Astrocyte of the spinal cord (primary cell): ENCODE results near the gene ADCK1.
"Not testable (repeated sequence)": the region's sequence is repeated elsewhere in the genome, so short reads cannot be mapped to it uniquely, and the experiment has no call there.

Experiments used
- DNase-seq: peaks from one replicate; pipeline ENCODE4 v3.0.0; 2011; ENCODE audit warnings: low read depth, low spot score
- H3K4me3 ChIP-seq: 2 replicates; pipeline ENCODE4 v1.5.1; 2011; ENCODE audit warnings: low read depth, mild to moderate bottlenecking, low read length, moderate library complexity
- in situ Hi-C: cut with HindIII; loops from 2 replicates; pipeline ENCODE4 v1.10.0; 2017; ENCODE audit warnings: low sequenced_read_pairs
- TF ChIP-seq, protein P1 (sequence below): IDR thresholded peaks from 2 replicates; pipeline ENCODE4 v1.5.1; 2012; ENCODE audit warnings: low read depth, mild to moderate bottlenecking, low read length, inconsistent platforms

ADCK1 gene

DNA sequence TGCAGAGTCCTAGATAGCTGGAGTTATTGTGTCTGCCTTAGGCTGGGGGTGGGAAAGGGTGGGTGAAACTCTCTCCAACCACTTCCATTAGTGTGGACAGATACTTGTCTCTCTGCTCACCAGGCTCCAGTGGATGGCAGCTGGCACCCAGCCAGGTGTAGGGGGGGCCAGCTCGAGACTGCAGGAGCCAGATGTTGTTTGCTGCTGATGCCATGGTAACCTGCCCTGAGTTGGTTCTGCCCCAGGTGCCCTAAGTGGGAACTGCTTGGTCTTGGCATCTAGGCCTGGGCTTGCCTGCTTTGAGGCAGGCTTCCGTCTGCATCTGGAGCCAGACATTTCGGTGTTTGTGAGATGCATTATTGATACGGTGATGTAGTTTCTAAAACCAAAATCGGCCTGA is 82.2 kb downstream of the ADCK1 start:
- TF ChIP-seq, protein P1, sequence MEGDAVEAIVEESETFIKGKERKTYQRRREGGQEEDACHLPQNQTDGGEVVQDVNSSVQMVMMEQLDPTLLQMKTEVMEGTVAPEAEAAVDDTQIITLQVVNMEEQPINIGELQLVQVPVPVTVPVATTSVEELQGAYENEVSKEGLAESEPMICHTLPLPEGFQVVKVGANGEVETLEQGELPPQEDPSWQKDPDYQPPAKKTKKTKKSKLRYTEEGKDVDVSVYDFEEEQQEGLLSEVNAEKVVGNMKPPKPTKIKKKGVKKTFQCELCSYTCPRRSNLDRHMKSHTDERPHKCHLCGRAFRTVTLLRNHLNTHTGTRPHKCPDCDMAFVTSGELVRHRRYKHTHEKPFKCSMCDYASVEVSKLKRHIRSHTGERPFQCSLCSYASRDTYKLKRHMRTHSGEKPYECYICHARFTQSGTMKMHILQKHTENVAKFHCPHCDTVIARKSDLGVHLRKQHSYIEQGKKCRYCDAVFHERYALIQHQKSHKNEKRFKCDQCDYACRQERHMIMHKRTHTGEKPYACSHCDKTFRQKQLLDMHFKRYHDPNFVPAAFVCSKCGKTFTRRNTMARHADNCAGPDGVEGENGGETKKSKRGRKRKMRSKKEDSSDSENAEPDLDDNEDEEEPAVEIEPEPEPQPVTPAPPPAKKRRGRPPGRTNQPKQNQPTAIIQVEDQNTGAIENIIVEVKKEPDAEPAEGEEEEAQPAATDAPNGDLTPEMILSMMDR, result no peak
- in situ Hi-C loops, result no loop called here
- DNase-seq, result no peak

DNA sequence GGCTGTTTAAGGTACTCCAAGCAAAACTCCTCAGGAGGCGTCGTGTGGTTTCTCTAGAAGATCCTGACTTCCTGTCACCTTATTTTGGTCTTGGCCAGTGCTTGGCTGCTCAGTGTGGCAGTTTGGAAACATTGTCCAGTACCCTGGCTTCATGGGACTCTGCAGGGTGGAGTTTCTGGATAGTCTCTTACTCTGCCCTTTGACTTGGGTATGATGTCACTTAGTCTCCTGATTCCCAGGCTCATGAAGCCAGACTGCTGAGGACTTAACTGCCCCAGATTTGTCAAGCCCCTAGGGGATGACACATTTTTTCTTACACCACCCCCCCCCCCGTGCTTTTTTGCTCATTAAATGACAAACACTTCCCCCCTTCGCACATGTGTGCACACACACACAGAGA is 82.7 kb downstream of the ADCK1 start:
- DNase-seq, result no peak
- in situ Hi-C loops, result no loop called here
- TF ChIP-seq, protein P1, result no peak
- H3K4me3 ChIP-seq, result no peak overlapping the region

More for the DNA sequence above, 82.2 kb downstream of the ADCK1 start:
- H3K4me3 ChIP-seq, result no peak overlapping the region

DNA sequence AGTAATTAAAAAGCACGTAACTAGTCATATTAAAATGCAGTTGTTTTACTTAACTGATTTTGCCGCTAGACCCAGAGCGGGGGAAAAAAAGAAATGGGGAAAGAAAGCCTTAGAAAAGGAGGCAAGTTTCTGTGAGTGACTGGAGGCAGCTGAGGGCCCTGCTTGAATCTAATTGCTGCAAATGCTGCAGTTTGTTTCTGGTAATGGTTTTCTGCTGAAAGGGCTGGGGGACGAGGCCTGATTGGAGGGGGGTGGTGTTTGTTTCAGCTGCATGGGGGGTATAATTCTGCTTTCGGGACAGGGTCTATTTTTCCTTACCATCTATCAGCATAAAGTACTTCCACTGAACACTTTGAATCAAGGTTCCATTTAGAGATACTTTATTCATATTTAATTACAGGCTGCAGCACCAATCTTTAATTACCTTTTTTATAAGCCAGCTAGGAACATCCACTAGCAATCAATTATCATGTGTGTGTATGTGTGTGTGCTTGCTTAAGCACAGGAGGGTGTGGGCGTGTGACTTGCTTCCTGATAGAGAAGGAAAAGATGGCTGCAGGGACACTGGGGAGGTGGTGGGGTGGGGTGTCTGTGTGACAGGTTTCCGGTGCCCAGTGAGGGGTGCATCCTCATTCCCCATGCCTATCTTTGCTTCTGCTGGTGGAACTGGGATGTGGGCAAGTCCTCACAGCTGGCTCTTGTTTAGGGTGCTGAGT is 83.4 kb downstream of the ADCK1 start:
- TF ChIP-seq, protein P1, result no peak
- no peak overlapping the region for H3K4me3 ChIP-seq
- no peak for DNase-seq
- in situ Hi-C loops, result no loop called here

DNA sequence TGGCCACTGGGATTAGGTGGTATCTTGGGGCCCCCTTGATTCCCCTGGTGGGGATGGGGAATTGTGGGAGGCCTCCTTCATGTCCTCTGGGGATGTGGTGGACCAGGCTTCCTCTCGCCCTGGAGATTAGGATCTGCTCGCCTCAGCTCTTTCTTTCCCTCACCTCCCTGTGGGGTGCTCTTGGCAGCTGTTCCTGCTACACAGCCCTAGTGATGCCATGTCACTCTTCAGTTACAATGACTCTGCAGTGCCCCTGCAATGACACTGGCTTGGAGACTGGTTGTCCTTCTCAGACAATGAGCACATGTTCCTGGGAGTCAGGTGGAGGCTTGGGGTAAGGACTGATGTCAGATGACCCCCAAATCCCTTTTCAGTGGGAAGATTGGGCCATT is 83.9 kb downstream of the ADCK1 start:
- no peak overlapping the region for H3K4me3 ChIP-seq
- DNase-seq, result no peak
- TF ChIP-seq, protein P1, result no peak
- in situ Hi-C loops, result no loop called here

DNA sequence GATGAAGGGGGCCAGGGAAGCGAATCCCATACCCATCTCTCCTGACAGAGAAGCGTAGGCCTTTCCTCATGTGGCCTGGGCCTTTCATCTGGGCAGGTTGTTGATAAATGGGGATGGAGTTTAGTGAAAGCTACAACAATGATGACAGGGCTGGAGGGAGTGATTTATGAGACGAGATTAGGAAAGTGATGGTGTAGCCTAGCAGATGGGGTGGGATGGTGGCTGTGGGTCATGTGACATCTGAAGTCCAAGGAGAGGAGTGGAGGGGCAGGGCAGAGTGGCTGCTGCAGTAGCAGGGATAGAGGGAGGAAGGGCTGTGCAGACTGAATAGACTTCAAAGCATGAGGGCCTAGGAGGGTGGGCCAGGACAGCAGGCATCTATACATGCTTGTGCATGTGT is 85.5 kb downstream of the ADCK1 start:
- TF ChIP-seq, protein P1, result no peak
- H3K4me3 ChIP-seq, result no peak overlapping the region
- no peak for DNase-seq
- in situ Hi-C loops, result no loop called here

DNA sequence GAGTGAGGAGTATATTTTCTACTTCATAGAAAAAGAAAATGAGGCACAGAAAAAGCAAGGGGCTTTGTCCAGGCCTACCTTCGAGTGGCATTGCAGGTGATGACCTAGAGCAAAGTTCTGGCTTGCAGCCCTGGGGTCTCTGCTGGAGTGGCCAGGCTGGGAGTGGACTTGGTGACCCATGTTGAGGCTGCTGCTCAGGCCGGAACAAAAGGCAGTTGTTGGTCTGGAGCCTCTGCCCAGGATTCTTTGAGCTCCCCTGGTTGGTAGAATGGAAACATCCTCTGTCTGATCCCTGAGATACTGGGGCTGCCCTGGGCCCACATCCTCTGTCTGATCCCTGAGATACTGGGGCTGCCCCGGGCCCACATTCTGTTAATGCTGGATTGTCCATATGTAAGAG is 86.1 kb downstream of the ADCK1 start:
- DNase-seq, result no peak
- in situ Hi-C loops, result no loop called here
- no peak overlapping the region for H3K4me3 ChIP-seq
- TF ChIP-seq, protein P1, result no peak

DNA sequence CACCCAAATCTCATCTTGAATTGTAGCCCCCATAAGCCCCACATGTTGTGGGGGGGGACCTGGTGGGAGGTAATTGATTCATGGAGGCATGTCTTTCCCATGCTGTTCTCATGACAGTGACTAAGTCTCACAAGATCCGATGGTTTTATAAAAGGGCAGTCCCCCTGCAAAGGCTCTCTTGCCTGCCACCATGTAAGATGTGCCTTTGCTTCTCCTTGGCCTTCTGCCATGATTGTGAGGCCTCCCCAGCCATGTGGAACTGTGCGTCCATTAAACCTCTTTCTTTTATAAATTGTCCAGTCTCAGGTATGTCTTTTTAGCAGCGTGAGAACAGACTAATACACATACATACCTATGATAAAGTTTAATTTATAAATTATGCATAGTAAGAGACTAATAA is 89.0 kb downstream of the ADCK1 start:
- H3K4me3 ChIP-seq, in situ Hi-C loops, DNase-seq: not testable (repeated sequence)
